ENCODE data around the gene CEP76.

CEP76 gene, protein sequence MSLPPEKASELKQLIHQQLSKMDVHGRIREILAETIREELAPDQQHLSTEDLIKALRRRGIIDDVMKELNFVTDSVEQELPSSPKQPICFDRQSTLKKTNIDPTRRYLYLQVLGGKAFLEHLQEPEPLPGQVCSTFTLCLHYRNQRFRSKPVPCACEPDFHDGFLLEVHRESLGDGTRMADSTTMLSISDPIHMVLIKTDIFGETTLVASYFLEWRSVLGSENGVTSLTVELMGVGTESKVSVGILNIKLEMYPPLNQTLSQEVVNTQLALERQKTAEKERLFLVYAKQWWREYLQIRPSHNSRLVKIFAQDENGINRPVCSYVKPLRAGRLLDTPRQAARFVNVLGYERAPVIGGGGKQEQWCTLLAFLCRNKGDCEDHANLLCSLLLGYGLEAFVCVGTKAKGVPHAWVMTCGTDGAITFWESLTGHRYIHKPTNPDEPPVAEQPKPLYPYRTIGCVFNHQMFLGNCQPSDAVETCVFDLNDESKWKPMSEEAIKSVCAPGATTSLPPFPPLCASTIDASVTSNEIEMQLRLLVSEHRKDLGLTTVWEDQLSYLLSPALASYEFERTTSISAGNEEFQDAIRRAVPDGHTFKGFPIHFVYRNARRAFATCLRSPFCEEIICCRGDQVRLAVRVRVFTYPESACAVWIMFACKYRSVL

DNA sequence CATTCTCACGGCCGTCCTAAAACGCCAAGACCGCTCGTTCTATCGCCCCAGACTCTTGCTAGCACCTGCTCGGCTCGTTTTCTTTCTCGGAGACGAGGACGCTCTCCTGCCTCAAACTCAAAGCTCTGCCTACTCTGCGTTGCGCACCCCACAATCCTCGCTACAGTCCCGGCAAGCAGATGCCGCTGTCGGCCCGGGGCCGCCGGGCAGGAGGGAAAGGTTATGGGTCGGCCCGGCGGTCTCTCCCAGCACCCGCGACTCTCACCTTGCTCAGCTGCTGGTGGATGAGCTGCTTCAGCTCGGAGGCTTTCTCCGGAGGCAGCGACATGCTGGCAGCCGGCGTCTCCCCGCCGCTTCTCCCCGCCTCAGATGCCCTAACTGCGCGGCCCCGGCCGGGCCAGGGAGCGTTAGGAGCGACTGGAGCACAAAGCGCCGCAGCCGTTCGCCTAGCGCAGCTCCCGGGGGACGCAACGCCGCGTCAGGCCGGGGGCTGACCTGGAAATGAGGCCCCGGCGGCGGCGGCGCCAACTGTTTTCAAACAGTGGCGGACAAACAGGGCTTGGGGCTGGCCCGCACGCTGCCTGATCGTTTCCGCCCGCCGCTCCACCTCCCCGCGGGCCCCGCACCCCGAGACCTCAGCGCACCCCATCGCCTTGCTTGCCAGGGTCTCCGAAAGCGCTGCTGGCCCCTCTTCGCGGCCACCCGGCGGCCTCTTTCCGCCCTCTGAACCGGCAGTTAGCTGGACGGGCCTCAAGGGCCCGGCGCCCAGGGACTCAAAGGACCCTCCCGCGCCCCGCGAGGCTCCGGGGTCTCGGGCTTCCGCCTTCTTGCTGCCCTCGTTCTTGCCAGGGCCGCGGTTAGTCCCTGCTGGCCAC lies at the start of gene CEP76, which contains the start of gene PSMG2:
Gene CEP76, minus strand, starts transcription at position 503 of the 875 bp plus-strand sequence. Its CDS starts 175 bp downstream, at position 328.
Gene PSMG2, plus strand, starts transcription at position 822 of the 875 bp plus-strand sequence. CDS start 66 bp downstream, outside the sequence.
- peak; percentile 75 to 77 for DNase-seq

DNA sequence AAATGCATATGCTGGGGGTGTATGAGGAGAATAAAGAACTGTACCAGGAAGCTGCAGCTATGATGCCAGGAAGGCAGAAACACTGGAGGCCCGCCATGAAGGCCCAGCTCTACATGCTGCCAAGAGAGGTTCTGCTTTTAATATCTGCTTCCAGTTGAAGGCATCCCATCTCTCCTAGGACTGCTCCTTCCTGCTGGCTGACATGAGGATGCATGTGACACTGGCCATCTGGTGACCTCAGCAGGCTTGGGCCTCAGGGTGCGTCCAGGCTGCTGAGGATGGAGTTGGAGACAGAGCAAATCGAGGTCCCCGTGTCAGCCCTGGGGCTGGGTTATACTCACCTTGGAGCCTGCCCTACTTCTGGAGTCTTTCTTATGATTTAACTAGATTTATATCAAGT lies 49.4 kb upstream of the CEP76 start:
- DNase-seq: no peak

DNA sequence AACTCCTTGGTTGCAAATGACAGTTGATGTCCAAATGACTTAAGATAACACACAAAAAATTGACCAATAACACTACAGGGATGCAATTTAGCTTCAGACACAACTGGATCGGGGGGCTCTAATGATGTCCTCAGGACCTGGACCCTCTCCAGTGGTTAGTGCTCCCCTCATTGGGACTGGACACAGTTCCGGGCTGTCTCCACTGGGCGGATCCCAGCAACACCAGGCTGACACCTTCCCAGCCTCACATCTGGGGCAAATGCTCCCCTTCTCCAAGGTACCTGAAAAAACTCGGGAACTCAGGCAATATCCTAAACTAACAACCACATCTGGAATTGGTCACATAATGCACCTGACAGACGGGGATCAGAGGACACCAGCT lies 49.0 kb upstream of the CEP76 start:
- no peak for DNase-seq

DNA sequence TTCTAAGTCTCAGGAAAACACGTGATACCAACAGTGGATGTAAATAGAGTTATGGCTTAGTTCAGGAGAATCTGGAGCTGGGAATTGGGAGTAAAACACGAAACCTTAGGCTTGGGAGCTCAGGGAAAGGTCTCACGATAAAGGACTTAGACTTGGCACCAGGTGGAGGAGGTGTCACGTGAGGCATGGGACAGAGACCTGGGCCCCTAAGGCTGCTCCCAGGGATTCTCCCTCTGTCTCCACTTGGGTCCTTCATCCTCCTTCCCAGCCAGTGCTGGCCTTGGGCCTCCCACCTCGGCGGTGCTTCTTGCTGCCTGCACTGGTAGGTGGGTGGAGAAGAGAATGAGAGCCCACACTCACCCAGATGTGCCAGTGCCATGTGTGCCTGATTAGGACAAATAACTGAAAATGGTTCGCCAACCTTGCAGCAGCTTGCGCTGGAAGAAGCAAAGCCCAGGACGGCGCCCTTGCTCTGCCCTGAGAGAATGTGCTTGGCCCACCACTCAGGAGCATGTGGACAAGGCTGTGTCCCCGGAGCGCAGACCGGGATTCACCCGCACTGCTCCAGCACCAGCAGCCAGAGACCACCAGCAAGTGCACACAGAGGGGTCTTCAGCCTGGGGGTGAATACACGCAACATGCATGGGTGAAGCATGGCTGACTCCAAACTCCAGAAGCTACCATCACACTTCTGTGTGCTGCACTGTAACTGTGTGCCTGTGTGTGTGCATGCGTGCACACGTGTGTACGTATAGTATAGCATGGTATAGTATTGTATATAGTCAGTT lies 48.4 kb upstream of the CEP76 start:
- no peak for DNase-seq

DNA sequence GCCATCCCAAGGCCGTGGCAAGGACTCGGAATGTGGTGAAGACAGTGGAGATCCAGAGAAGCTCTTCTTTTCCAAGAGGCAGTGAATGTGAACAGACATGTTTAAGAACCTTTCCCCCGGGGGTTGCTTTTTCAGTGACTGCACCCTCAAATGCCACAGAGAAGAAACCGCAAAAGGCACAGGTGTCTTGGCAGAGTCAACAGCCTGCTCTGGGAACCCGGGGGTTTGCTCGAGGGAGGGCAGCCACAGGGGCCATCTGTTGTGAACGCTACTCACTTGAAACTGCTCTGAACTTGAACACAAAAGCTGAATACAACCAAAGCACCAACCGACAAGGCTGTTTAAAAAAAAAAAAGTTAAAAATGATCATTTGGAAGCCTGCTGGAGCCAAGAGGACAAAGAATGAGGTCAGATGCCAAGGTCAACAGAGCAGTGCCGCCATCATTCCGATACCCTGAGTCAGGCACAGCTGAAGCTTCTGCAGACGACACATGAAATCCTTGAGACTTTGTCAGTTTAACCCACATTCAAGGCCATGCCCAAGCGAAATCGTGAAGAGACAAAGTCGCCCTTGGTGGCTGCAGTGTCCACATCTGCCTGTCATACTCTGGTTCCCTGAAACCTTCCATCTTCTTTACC lies 47.7 kb upstream of the CEP76 start:
- no peak for DNase-seq

DNA sequence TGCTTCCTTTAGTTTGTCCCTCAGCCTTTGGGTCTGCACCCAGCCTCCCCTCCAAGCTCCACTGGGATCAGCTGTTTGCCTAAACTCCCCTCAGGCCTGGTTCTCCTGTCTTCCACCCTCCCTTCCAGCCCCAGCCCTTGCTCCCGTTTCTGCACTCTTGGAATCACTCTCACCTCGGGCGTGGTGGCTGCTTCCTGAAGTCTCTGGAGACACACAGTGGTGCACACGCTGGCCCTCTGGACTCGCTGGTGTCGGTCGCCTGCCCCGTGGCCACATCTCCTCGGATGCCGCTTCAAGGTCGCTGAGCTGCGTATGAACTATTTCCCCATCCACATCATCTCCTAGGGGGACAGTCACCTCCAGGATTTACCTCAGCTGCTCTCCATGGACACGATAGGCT lies 46.6 kb upstream of the CEP76 start:
- DNase-seq: no peak

DNA sequence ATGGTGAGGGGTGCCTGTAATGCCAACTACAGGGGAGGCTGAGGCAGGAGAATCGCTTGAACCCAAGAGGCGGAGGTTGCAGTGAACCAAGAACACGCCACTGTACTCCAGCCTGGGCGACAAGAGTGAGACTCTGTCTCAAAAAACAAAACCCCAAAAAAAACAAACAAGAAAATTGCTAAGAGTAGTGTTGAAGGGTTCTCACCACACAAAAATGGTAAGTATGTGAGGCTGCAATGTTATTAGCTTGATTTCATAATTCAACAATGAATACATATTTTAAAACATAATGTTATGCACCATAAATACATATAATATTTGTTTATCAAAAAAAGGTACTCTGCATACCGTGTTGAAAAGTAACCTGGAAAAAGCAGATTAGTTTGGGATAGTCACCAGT lies 46.1 kb upstream of the CEP76 start:
- DNase-seq: no peak

DNA sequence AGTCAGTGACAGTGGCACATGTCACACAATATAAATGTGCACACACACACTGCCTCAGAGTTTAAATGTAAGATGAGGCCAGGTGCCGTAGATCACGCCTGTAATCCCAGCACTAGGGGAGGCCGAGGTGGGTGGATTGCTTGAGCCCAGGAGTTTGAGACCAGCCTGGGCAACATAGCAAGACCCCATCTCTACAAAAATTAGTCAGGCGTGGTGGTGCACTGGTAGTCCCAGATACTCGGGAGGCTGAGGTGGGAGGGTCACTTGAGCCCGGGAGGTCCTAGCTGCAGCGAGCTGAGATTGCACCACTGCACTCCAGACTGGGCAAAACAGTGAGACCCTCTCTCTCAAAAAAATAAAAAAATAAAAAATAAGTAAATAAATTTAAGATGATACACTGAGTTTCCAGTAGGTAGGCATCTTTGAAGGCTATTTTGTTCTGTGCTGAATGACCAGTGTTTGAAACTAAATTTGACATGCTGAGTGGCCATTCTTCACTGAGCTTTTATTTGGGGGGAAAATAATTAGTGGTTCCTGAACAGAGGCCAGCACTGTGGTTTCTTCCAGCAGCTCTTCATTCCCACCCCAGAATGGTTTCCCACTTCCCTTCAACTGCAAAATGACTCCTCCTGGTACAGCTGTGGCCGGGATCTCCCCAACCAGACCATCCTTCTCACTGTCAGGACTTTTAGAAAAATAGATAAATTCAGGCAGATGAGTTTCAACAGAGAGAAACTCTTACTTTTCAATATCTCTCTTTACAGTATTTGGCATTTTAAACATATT lies 45.2 kb upstream of the CEP76 start:
- no peak for DNase-seq

DNA sequence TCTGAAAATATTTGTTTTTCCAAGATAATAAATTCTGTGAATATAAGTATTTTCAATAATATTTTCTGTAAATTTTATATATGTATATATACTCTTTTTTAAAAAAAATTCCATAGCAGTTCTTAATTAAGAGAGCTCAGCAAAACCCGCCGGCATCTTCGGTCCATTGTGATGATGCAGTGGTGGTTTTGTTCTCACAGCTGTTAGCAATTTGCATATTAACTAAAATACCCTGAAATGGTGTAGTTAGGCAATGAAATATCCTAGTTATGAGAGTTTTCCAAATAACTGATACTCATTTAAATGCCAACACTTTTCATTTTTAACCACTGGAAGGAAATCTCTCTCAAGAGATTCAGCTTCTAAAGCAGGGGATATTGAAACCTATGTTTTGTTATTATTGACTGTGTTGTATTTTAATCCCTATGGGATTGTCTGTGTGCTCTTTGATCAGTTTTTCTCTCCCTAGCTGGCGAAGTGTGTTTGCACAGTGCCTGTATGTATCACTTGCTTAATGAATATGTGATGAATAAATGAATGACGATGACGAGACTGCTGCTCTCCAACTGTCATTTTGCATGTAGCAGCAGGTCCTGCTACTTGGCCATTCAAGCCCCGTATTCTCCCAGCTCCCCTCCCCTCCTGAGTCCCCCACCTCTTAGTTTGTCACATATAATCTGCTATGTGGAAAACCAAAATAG lies 42.7 kb upstream of the CEP76 start:
- DNase-seq: no peak

DNA sequence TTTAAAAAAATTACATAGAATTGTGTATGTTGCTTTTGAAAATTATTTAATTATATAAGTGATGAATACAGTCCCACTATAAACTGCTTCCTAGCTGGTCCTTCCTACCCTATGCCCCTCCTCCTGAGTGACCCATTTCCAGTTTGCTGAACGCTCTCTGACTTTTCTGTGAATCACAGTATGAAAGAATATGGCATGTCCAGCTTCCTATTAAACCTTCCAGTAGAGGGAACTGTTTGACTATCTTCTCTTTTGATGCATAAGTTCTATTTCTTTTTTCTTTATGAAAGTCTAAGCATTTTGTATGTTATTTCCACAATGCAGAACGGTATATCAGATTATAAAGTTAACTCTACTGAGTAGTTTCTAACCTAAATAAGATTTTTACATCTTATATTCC lies 41.6 kb upstream of the CEP76 start:
- DNase-seq: no peak

DNA sequence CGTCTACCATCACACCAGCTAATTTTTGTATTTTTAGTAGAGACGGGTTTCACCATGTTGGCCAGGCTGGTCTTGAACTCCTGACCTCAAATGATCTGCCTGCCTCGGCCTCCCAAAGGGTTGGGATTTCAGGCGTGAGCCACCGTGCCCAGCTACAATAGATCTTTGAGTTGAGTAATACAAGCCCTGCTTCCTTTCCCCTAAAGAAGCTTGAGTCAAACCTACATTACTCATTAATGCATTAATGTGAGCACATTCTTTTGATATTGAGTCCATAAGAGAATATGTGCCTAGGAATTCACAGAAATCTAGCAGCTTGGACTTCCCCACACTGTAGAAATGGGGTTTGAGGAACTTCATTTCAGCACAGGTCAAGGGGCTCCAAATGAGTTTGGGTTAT lies 39.9 kb upstream of the CEP76 start:
- no peak for DNase-seq

DNA sequence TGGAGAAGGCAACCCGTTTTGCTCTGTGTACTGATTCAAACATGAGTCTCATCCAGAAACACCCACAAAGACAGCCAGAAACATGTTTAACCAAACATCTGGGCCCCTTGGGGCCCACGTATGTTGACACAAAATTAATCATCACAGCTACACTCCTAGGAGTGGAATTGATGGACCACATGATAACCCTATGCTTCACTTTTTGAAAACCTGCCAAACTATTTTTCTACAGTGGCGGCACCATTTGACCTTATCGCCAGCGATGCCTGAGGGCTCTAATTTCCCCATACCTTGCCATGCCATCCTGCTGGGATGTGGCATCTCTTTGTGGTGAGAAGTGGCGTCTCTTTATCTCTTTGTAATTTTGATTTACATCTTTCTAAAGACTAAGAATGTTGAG lies 38.8 kb upstream of the CEP76 start:
- no peak for DNase-seq

DNA sequence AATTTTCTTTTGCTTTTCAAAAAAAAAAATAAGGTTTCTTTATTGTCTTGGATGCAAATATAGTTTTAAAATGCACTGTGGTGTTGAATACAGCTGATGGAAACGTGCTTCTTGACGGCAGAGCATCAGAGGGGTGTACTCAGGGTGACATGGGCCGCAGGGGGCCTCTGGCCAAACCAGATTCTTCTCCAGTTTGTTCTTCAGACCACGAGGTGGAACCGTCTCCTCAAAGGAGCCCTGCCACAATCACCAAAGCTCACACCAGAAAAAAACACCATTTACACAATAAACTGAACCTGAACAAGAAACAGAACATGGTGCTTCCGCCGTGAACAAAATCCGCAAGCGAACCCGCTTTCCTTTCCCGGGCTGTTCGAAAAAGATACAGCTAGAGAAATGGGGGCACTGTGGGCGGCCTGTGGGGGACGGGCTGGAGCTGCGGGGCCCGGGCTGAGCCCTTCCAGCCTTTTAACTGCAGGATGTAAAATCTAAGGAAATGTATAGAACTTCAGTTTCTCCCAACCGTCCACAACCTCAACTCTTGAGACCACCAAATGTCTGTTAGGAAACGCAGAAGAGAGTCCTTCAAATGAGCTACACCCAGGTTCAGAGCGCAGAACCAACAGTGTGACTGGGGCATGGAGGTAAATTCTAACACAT lies 34.9 kb upstream of the CEP76 start:
- DNase-seq: no peak

DNA sequence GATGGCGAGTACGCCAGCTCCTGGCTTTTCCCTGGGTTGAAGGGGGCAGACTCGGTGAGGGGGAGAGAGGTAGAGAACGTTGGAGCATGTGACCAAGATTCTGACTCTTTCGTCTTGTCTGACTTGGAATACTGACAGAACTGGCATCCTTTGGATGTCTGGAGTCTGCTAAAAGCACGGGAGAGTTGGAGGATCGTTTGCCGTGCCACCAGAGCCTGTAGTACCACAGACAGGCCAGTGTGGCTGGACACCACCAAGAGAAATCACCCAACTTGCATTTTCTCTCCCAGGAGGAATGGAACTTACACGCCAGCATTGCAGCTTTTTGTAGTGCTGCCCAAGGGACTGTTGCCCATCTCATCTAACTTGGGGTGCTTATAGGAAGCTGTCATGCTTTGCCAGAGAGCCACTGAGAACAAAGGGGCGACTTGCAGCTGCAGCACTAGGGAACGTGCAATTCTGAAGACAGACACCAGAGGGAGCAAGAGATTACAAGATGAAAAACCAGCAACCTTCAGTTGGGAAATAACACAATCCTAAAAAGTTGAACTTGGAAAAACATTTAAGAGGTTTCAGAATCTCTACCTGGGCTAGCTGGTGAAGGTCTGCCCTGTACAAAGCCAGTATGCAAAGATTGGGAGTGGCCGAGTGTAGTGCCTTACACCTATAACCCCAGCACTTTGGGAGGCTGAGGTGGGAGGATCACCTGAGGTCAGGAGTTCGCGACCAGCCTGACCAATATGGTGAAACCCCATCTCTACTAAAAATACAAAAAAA lies 24.4 kb upstream of the CEP76 start:
- DNase-seq: peak; percentile 40 to 45

DNA sequence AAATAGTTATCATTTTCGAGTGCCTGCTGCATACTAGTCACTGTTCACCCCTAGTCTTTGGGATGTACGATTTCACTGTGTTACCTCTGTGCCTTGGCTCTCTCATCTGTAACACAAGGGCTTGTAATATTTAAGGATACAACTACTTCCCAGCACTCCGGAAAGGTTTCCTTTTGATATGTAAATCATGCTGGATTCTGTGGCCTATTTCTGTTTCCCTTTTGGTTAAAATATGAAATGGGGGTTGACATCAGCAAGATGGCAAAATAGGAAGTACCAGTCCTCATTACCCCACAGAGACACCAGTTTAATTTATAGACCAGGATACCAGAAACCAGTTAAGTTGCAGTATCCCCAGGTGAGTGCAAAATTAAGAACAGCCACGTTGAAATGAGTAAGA lies 23.8 kb upstream of the CEP76 start:
- DNase-seq: no peak

DNA sequence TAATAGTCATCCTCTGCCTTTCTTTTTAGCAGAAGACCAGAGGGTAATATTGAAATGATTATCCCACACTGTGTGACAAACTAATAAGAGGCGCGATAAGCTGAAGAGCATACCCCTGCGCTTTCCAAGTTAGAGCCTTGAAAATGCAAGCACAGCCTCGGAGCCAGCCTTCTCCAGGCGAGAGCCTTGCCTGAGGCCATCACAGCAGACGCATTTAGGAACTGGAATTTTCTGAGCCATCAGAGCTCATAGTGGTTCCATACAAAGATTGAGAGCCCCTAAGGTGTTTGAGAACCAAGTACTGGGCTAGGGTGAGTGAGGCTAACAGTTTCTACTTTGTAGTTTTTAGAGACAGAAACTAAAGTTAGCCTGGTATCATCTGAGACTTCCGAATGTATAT lies 20.2 kb upstream of the CEP76 start:
- no peak for DNase-seq

DNA sequence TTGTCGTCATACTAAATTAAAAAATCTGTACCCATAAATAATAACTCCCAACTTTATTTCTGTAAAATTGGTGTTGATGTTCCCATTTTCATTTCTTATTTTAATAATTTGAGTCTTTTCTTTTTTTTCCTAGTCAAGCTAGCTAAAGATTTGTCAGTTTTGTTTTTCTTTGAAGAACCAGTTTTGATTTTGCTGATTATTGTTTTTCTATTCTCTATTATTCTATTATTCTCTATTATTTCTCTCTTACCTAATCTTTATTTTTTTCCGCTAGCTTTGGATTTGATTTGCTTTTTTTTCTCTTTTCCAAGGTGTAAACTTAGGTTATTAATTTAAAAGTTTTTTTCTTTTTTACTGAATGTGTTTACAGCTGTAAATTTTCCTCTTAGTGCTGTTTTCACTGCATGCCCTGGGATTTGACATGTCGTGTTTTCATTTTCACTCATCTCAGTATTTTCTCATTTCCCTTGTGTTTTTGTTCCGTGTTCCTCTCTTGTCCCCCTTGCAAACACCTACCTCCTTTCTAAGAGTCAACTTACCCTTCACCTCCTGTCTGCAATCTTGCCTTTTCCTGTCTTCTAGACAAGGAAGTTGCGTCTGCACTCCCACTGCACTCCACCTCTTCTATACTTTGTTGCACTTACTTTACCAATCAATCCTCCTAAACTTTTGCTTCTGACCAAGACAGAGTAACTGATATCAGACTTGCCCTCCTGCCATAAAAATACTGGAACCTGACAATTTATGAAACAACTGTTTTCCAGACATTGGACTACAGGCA lies 19.2 kb upstream of the CEP76 start:
- no peak for DNase-seq

DNA sequence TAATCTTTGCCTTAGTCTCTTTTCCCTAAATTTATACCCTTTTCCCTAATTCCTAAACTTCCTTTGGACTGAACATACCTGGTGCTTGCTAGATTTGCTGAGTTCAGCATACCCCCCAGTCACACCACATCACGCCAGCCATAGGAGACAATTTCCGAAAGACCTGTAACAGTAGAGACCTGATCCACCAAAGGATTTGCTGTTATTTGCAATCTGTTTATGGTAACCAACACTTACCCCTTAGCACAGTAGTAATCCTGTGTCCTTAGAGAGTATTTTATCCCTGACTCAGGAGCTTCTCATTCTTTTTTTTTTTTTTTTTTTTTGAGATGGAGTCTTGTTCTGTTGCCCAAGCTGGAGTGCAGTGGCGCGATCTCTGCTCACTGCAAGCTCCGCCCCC lies 8.9 kb upstream of the CEP76 start:
- DNase-seq: no peak

All from activated CD4-positive, alpha-beta T cell treated with anti-CD3 and anti-CD28 coated beads, Interleukin-2, amount 50 U/mL, for 4 hours (primary cell).